Measurements from ENCODE around the gene ZNF556. TPM values are rescaled to one million over a fixed set of nuclear protein-coding genes. Genes with fewer than 3 reads are reported as not detected.

The ZNF556 gene
- total RNA-seq, 2 experiments from 2014 or later = 0.09 TPM; not detected in 1

DNA sequence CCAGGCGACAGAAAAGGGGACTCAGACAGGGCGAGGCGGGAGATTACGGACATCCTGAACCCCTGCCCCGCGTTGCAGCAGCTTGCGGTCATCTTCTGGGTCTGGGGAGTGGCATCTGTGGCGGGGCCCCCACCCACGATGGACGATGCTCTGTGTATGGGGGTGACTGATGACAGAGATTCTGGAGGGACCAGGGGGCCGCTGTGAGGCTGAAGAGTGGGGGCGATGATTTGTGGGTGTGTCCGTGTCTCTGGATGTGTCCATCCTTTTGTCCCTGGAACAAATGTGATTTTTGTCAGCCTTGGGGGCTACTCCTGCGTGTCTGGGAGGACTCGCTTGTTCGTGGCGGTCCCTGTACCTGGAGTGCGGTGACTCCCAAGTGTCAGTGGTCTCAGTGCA lies 59.9 kb downstream of the ZNF556 start:
- H3K9me3 ChIP-seq (ENCODE audit: low read length) = no peaks in the 10 kb centered on the region
- H3K4me3 ChIP-seq (ENCODE audit: low read depth, low read length, poor library complexity, severe bottlenecking) = no peak overlapping the region
- H3K9me2 ChIP-seq (ENCODE audit: insufficient read depth, low read length) = no peaks in the 10 kb centered on the region
- ChIA-PET CTCF (ENCODE audit: unreplicated experiment) (no interaction called here), POLR2A (no interaction called here)
- BruUV-seq (replicated peaks) = no TSS peak
- H4K20me1 ChIP-seq (ENCODE audit: insufficient read depth, low read length) = no peaks in the 10 kb centered on the region
- H3K36me3 ChIP-seq (ENCODE audit: insufficient read depth, low read length) = 0 out of 2 replicates have a peak, but pooled peaks cover 3% of the 10 kb centered on the region
- intact Hi-C loops (cut with micrococcal nuclease; ENCODE audit: unreplicated experiment) = no loop called here
- DNase-seq (ENCODE audit: low spot score) = no peak
- no peak overlapping the region for H3K4me2 ChIP-seq (ENCODE audit: low read length)
- no peaks in the 10 kb centered on the region for H3K79me2 ChIP-seq (ENCODE audit: insufficient read depth, low read depth, low read length)
- H3K27ac ChIP-seq (ENCODE audit: low read depth, low read length, poor library complexity, severe bottlenecking) = no peak overlapping the region
- H2AFZ ChIP-seq (ENCODE audit: low read length) = no peak overlapping the region
- no peak for TF ChIP-seq EZH2phosphoT487 (IDR thresholded peaks at IDR 0.05; ENCODE audit: borderline replicate concordance, low read depth, low read length)
- TF ChIP-seq, protein P1, sequence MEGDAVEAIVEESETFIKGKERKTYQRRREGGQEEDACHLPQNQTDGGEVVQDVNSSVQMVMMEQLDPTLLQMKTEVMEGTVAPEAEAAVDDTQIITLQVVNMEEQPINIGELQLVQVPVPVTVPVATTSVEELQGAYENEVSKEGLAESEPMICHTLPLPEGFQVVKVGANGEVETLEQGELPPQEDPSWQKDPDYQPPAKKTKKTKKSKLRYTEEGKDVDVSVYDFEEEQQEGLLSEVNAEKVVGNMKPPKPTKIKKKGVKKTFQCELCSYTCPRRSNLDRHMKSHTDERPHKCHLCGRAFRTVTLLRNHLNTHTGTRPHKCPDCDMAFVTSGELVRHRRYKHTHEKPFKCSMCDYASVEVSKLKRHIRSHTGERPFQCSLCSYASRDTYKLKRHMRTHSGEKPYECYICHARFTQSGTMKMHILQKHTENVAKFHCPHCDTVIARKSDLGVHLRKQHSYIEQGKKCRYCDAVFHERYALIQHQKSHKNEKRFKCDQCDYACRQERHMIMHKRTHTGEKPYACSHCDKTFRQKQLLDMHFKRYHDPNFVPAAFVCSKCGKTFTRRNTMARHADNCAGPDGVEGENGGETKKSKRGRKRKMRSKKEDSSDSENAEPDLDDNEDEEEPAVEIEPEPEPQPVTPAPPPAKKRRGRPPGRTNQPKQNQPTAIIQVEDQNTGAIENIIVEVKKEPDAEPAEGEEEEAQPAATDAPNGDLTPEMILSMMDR (conservative IDR thresholded peaks at IDR 0.05; ENCODE audit: low read length) = no peak
- no peaks in the 10 kb centered on the region for H3K4me1 ChIP-seq (ENCODE audit: insufficient read depth, low read length, poor library complexity, severe bottlenecking)

Other genes starting within 250 kb of the ZNF556 start
- 14.2 and 15.3 TPM in 2 replicates for gene GNG7, start 164.6 kb upstream of the ZNF556 start, total RNA-seq (2014; rRNA removed; shearing (Covaris generic))
- gene GNG7, start 164.6 kb upstream of the ZNF556 start, total RNA-seq (2022) = 13.9 and 15.6 TPM in 2 replicates
- gene DIRAS1, start 146.0 kb upstream of the ZNF556 start, total RNA-seq (2014; rRNA removed; shearing (Covaris generic)) = 0.10 TPM in 1 of 2 replicates, not detected in the other
- gene DIRAS1, start 146.0 kb upstream of the ZNF556 start, total RNA-seq (2022) = 0.52 TPM in 1 of 2 replicates, not detected in the other
- gene SLC39A3, start 127.3 kb upstream of the ZNF556 start, total RNA-seq (2014; rRNA removed; shearing (Covaris generic)) = 33.3 and 45.6 TPM in 2 replicates
- 38.6 and 46.8 TPM in 2 replicates for gene SLC39A3, start 127.3 kb upstream of the ZNF556 start, total RNA-seq (2022)
- gene SGTA, start 84.1 kb upstream of the ZNF556 start, total RNA-seq (2014; rRNA removed; shearing (Covaris generic)) = 67.5 and 82.4 TPM in 2 replicates
- 68.2 and 70.9 TPM in 2 replicates for gene SGTA, start 84.1 kb upstream of the ZNF556 start, total RNA-seq (2022)
- 191 and 217 TPM in 2 replicates for gene THOP1, start 81.8 kb upstream of the ZNF556 start, total RNA-seq (2014; rRNA removed; shearing (Covaris generic))
- gene THOP1, start 81.8 kb upstream of the ZNF556 start, total RNA-seq (2022) = 140 and 170 TPM in 2 replicates
- 1.6 and 4.4 TPM in 2 replicates for gene ZNF554, start 47.5 kb upstream of the ZNF556 start, total RNA-seq (2014; rRNA removed; shearing (Covaris generic))
- gene ZNF554, start 47.5 kb upstream of the ZNF556 start, total RNA-seq (2022) = 3.7 and 3.9 TPM in 2 replicates
- 2.4 and 2.8 TPM in 2 replicates for gene ZNF555, start 25.9 kb upstream of the ZNF556 start, total RNA-seq (2014; rRNA removed; shearing (Covaris generic))
- 5.1 and 6.9 TPM in 2 replicates for gene ZNF555, start 25.9 kb upstream of the ZNF556 start, total RNA-seq (2022)
- 7.4 and 7.7 TPM in 2 replicates for gene ZNF57, start 33.6 kb downstream of the ZNF556 start, total RNA-seq (2014; rRNA removed; shearing (Covaris generic))
- gene ZNF57, start 33.6 kb downstream of the ZNF556 start, total RNA-seq (2022) = 4.3 and 6.6 TPM in 2 replicates
- 4.8 and 5.4 TPM in 2 replicates for gene ZNF77, start 77.6 kb downstream of the ZNF556 start, total RNA-seq (2014; rRNA removed; shearing (Covaris generic))
- gene ZNF77, start 77.6 kb downstream of the ZNF556 start, total RNA-seq (2022) = 6.8 TPM in 2 replicates
- gene TLE6, start 110.2 kb downstream of the ZNF556 start, total RNA-seq (2014; rRNA removed; shearing (Covaris generic)) = 15.9 and 16.4 TPM in 2 replicates
- 21.5 and 23.0 TPM in 2 replicates for gene TLE6, start 110.2 kb downstream of the ZNF556 start, total RNA-seq (2022)
- gene TLE2, start 161.9 kb downstream of the ZNF556 start, total RNA-seq (2014; rRNA removed; shearing (Covaris generic)) = 1.6 and 1.7 TPM in 2 replicates
- 1.1 and 1.2 TPM in 2 replicates for gene TLE2, start 161.9 kb downstream of the ZNF556 start, total RNA-seq (2022)
- gene TLE5, start 195.2 kb downstream of the ZNF556 start, total RNA-seq (2014; rRNA removed; shearing (Covaris generic)) = 424 and 448 TPM in 2 replicates
- gene TLE5, start 195.2 kb downstream of the ZNF556 start, total RNA-seq (2022) = 376 and 463 TPM in 2 replicates
- 12.9 and 13.4 TPM in 2 replicates for gene GNA11, start 227.0 kb downstream of the ZNF556 start, total RNA-seq (2014; rRNA removed; shearing (Covaris generic))
- gene GNA11, start 227.0 kb downstream of the ZNF556 start, total RNA-seq (2022) = 10.1 and 14.3 TPM in 2 replicates

Measured in OCI-LY7 (cell line).